ENCODE measurements around the gene METAP2. TPM values are rescaled to one million over a fixed set of nuclear protein-coding genes. Genes with fewer than 3 reads are reported as not detected.

METAP2 gene
- total and polyA plus RNA-seq, 2 experiments from 2014 or later = 111 to 159 TPM

DNA sequence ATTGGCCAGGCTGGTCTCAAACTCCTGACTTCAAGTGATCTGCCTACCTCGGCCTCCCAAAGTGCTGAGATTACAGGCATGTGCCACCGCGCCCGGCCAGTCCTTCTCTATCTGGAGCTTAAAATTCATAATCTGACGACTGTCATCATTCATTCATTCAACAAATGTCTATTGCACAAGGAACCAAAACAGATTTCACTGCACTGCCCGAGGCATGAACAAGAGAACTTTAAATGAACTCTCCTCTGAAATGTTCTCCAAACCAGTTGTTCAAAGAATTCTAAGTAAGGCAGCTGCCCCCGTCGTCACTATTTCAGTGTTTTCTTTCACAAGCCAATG, 44.8 kb upstream of the METAP2 start:
- Mint-ChIP-seq H3K4me3 (no peak overlapping the region), H3K9me3 (no peaks in the 10 kb centered on the region), H3K27ac (no peak overlapping the region), H3K36me3 (ENCODE audit: low read depth) (no peaks in the 10 kb centered on the region), H3K27me3 (ENCODE audit: insufficient read depth, low read depth, poor library complexity) (peaks cover 6% of the 10 kb centered on the region), H3K4me1 (peaks cover 5% of the 10 kb centered on the region)
- no peaks in the 10 kb centered on the region for H3K9me2 ChIP-seq (ENCODE audit: insufficient read depth)
- no peaks in the 10 kb centered on the region for H3F3A ChIP-seq (replicated peaks; ENCODE audit: low read depth)
- DNase-seq (ENCODE audit: low spot score) (no peak), ATAC-seq (no peak)
- H3K27me3 ChIP-seq (ENCODE audit: insufficient read depth) = no peaks in the 10 kb centered on the region
- no peaks in the 10 kb centered on the region for H3K79me2 ChIP-seq (replicated peaks; ENCODE audit: insufficient read depth)
- H3K4me3 ChIP-seq = no peak overlapping the region
- H3K4me2 ChIP-seq = no peak overlapping the region
- no peak overlapping the region for H3K27ac ChIP-seq (ENCODE audit: low read depth)
- H3K36me3 ChIP-seq (ENCODE audit: insufficient read depth) = no peaks in the 10 kb centered on the region
- H3K4me1 ChIP-seq (ENCODE audit: insufficient read depth) = no peaks in the 10 kb centered on the region
- peak overlapping the region; percentile 85 for H2AFZ ChIP-seq
- no peaks in the 10 kb centered on the region for H4K20me1 ChIP-seq (replicated peaks; ENCODE audit: insufficient read depth)
- TF ChIP-seq ZNF114 (CRISPR knock-in tag; IDR thresholded peaks at IDR 0.05) (no peak), EZH2 (IDR thresholded peaks at IDR 0.05; ENCODE audit: low read depth, unreplicated experiment) (no peak), NANOG (IDR thresholded peaks at IDR 0.05; ENCODE audit: borderline replicate concordance) (no peak), STAT1 (IDR thresholded peaks at IDR 0.05; ENCODE audit: unreplicated experiment) (no peak), ZNF331 (CRISPR knock-in tag; IDR thresholded peaks at IDR 0.05; ENCODE audit: low read depth) (no peak), CREB1 (CRISPR knock-in tag; IDR thresholded peaks at IDR 0.05; ENCODE audit: low read depth) (no peak), EZH2phosphoT487 (IDR thresholded peaks at IDR 0.05; ENCODE audit: unreplicated experiment) (no peak), JUNB (IDR thresholded peaks at IDR 0.05; ENCODE audit: unreplicated experiment) (no peak), POLR2AphosphoS5 (IDR thresholded peaks at IDR 0.05; ENCODE audit: low read depth) (no peak)
- TF ChIP-seq, protein P1, sequence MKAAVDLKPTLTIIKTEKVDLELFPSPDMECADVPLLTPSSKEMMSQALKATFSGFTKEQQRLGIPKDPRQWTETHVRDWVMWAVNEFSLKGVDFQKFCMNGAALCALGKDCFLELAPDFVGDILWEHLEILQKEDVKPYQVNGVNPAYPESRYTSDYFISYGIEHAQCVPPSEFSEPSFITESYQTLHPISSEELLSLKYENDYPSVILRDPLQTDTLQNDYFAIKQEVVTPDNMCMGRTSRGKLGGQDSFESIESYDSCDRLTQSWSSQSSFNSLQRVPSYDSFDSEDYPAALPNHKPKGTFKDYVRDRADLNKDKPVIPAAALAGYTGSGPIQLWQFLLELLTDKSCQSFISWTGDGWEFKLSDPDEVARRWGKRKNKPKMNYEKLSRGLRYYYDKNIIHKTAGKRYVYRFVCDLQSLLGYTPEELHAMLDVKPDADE (IDR thresholded peaks at IDR 0.05) = no peak
- TF ChIP-seq, protein P2, sequence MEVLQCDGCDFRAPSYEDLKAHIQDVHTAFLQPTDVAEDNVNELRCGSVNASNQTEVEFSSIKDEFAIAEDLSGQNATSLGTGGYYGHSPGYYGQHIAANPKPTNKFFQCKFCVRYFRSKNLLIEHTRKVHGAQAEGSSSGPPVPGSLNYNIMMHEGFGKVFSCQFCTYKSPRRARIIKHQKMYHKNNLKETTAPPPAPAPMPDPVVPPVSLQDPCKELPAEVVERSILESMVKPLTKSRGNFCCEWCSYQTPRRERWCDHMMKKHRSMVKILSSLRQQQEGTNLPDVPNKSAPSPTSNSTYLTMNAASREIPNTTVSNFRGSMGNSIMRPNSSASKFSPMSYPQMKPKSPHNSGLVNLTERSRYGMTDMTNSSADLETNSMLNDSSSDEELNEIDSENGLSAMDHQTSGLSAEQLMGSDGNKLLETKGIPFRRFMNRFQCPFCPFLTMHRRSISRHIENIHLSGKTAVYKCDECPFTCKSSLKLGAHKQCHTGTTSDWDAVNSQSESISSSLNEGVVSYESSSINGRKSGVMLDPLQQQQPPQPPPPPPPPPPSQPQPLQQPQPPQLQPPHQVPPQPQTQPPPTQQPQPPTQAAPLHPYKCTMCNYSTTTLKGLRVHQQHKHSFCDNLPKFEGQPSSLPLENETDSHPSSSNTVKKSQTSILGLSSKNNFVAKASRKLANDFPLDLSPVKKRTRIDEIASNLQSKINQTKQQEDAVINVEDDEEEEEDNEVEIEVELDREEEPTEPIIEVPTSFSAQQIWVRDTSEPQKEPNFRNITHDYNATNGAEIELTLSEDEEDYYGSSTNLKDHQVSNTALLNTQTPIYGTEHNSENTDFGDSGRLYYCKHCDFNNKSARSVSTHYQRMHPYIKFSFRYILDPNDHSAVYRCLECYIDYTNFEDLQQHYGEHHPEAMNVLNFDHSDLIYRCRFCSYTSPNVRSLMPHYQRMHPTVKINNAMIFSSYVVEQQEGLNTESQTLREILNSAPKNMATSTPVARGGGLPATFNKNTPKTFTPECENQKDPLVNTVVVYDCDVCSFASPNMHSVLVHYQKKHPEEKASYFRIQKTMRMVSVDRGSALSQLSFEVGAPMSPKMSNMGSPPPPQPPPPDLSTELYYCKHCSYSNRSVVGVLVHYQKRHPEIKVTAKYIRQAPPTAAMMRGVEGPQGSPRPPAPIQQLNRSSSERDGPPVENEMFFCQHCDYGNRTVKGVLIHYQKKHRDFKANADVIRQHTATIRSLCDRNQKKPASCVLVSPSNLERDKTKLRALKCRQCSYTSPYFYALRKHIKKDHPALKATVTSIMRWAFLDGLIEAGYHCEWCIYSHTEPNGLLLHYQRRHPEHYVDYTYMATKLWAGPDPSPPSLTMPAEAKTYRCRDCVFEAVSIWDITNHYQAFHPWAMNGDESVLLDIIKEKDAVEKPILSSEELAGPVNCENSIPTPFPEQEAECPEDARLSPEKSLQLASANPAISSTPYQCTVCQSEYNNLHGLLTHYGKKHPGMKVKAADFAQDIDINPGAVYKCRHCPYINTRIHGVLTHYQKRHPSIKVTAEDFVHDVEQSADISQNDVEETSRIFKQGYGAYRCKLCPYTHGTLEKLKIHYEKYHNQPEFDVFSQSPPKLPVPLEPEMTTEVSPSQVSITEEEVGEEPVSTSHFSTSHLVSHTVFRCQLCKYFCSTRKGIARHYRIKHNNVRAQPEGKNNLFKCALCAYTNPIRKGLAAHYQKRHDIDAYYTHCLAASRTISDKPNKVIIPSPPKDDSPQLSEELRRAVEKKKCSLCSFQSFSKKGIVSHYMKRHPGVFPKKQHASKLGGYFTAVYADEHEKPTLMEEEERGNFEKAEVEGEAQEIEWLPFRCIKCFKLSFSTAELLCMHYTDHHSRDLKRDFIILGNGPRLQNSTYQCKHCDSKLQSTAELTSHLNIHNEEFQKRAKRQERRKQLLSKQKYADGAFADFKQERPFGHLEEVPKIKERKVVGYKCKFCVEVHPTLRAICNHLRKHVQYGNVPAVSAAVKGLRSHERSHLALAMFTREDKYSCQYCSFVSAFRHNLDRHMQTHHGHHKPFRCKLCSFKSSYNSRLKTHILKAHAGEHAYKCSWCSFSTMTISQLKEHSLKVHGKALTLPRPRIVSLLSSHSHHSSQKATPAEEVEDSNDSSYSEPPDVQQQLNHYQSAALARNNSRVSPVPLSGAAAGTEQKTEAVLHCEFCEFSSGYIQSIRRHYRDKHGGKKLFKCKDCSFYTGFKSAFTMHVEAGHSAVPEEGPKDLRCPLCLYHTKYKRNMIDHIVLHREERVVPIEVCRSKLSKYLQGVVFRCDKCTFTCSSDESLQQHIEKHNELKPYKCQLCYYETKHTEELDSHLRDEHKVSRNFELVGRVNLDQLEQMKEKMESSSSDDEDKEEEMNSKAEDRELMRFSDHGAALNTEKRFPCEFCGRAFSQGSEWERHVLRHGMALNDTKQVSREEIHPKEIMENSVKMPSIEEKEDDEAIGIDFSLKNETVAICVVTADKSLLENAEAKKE (CRISPR knock-in tag; IDR thresholded peaks at IDR 0.05) = no peak
- TF ChIP-seq, protein P3, sequence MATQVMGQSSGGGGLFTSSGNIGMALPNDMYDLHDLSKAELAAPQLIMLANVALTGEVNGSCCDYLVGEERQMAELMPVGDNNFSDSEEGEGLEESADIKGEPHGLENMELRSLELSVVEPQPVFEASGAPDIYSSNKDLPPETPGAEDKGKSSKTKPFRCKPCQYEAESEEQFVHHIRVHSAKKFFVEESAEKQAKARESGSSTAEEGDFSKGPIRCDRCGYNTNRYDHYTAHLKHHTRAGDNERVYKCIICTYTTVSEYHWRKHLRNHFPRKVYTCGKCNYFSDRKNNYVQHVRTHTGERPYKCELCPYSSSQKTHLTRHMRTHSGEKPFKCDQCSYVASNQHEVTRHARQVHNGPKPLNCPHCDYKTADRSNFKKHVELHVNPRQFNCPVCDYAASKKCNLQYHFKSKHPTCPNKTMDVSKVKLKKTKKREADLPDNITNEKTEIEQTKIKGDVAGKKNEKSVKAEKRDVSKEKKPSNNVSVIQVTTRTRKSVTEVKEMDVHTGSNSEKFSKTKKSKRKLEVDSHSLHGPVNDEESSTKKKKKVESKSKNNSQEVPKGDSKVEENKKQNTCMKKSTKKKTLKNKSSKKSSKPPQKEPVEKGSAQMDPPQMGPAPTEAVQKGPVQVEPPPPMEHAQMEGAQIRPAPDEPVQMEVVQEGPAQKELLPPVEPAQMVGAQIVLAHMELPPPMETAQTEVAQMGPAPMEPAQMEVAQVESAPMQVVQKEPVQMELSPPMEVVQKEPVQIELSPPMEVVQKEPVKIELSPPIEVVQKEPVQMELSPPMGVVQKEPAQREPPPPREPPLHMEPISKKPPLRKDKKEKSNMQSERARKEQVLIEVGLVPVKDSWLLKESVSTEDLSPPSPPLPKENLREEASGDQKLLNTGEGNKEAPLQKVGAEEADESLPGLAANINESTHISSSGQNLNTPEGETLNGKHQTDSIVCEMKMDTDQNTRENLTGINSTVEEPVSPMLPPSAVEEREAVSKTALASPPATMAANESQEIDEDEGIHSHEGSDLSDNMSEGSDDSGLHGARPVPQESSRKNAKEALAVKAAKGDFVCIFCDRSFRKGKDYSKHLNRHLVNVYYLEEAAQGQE (IDR thresholded peaks at IDR 0.05; ENCODE audit: unreplicated experiment) = no peak
- TF ChIP-seq, protein P4, sequence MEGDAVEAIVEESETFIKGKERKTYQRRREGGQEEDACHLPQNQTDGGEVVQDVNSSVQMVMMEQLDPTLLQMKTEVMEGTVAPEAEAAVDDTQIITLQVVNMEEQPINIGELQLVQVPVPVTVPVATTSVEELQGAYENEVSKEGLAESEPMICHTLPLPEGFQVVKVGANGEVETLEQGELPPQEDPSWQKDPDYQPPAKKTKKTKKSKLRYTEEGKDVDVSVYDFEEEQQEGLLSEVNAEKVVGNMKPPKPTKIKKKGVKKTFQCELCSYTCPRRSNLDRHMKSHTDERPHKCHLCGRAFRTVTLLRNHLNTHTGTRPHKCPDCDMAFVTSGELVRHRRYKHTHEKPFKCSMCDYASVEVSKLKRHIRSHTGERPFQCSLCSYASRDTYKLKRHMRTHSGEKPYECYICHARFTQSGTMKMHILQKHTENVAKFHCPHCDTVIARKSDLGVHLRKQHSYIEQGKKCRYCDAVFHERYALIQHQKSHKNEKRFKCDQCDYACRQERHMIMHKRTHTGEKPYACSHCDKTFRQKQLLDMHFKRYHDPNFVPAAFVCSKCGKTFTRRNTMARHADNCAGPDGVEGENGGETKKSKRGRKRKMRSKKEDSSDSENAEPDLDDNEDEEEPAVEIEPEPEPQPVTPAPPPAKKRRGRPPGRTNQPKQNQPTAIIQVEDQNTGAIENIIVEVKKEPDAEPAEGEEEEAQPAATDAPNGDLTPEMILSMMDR (conservative IDR thresholded peaks at IDR 0.05; ENCODE audit: low read depth in 2 of 2) = no peak

Data from GM23338 (cell line).